NK-92 treated with Interleukin-12 subunit alpha and Interleukin-12 subunit beta, amount 100 ng/mL, for 24 hours (cell line): ENCODE results near the gene CDH4.
"Not testable (repeated sequence)": the region's sequence is repeated elsewhere in the genome, so short reads cannot be mapped to it uniquely, and the experiment has no call there.

ENCODE experiments used
- DNase-seq: peaks from one replicate; lab custom pipeline; 2025; lab: John Stamatoyannopoulos, UW

CDH4 gene

GRCh38 chr20:61253640-61254511 is 1.8 kb downstream of the CDH4 start:
- no peak for DNase-seq

- no peak for DNase-seq
Measured at GRCh38 chr20:61254881-61255626, 3.0 kb downstream of the CDH4 start.

GRCh38 chr20:61256365-61256764 is 4.3 kb downstream of the CDH4 start:
- DNase-seq = no peak

- DNase-seq = no peak
Measured at GRCh38 chr20:61256824-61257223, 4.8 kb downstream of the CDH4 start.

GRCh38 chr20:61257611-61258010 is 5.5 kb downstream of the CDH4 start:
- DNase-seq = no peak

- DNase-seq = no peak
Measured at GRCh38 chr20:61259741-61260140, 7.7 kb downstream of the CDH4 start.

GRCh38 chr20:61260905-61261304 is 8.8 kb downstream of the CDH4 start:
- no peak for DNase-seq

GRCh38 chr20:61262036-61262435 is 10.0 kb downstream of the CDH4 start:
- DNase-seq = no peak

- DNase-seq = no peak
Measured at GRCh38 chr20:61262514-61262913, 10.5 kb downstream of the CDH4 start.

GRCh38 chr20:61263084-61263695 is 11.1 kb downstream of the CDH4 start:
- no peak for DNase-seq

GRCh38 chr20:61263938-61264337 is 11.9 kb downstream of the CDH4 start:
- DNase-seq = no peak

- DNase-seq = no peak
Measured at GRCh38 chr20:61267241-61267640, 15.2 kb downstream of the CDH4 start.

- DNase-seq = no peak
Measured at GRCh38 chr20:61268024-61268423, 16.0 kb downstream of the CDH4 start.

- no peak for DNase-seq
Measured at GRCh38 chr20:61271312-61272231, 19.5 kb downstream of the CDH4 start.

- DNase-seq = not testable (repeated sequence)
Measured at GRCh38 chr20:61273024-61273423, 21.0 kb downstream of the CDH4 start.

GRCh38 chr20:61273666-61274065 is 21.6 kb downstream of the CDH4 start:
- DNase-seq = not testable (repeated sequence)

GRCh38 chr20:61274326-61274725 is 22.3 kb downstream of the CDH4 start:
- no peak for DNase-seq

GRCh38 chr20:61278296-61278695 is 26.2 kb downstream of the CDH4 start:
- no peak for DNase-seq

GRCh38 chr20:61279621-61280150 is 27.6 kb downstream of the CDH4 start:
- DNase-seq = no peak

GRCh38 chr20:61280217-61280980 is 28.3 kb downstream of the CDH4 start:
- DNase-seq = no peak
